HepG2 (cell line): Measurements from ENCODE around the gene TFPI. TPM values are rescaled to one million over a fixed set of nuclear protein-coding genes. Genes with fewer than 3 reads are reported as not detected.

ENCODE experiments used
- ELF4 ChIP-seq: sonication (generic); formaldehyde crosslinking; IDR thresholded peaks from 2 replicates; pipeline ENCODE4 v1.5.0; 2020; ENCODE audit warnings: missing genetic modification reagents, mild to moderate bottlenecking, moderate library complexity, borderline replicate concordance
- ERF ChIP-seq: IDR thresholded peaks from 2 replicates; pipeline ENCODE4 v1.6.1; 2018; ENCODE audit warnings: missing biosample characterization, missing genetic modification reagents
- ETV5 ChIP-seq: IDR thresholded peaks from 2 replicates; pipeline ENCODE4 v1.6.1; 2018; ENCODE audit warnings: missing biosample characterization, missing genetic modification reagents, inconsistent platforms, borderline replicate concordance
- HNF4G ChIP-seq, 2 experiments: sonication (generic) in 1 of 2; formaldehyde crosslinking in 1 of 2; IDR thresholded peaks; 2 replicates each; pipeline versions ENCODE4 v1.4.0 to v1.6.1; 2011 to 2020; ENCODE audit warnings: borderline replicate concordance in 2 of 2, low read depth in 2 of 2, mild to moderate bottlenecking in 2 of 2, low read length in 1 of 2, missing genetic modification reagents in 1 of 2, moderate library complexity in 1 of 2
- HOXA3 ChIP-seq: sonication (generic); formaldehyde crosslinking; IDR thresholded peaks from 2 replicates; pipeline ENCODE4 v1.5.0; 2020; ENCODE audit warnings: missing genetic modification reagents
- MED13 ChIP-seq: sonication (generic); formaldehyde crosslinking; IDR thresholded peaks from 2 replicates; pipeline ENCODE4 v1.5.0; 2020; ENCODE audit warnings: missing genetic modification reagents
- MZF1 ChIP-seq: sonication (generic); formaldehyde crosslinking; IDR thresholded peaks from 2 replicates; pipeline ENCODE4 v1.8.1; 2023; ENCODE audit warnings: mild to moderate bottlenecking, missing genetic modification reagents, borderline replicate concordance
- SOX5 ChIP-seq: IDR thresholded peaks from 2 replicates; pipeline ENCODE4 v1.6.1; 2016; ENCODE audit warnings: borderline replicate concordance
- SP4 ChIP-seq: sonication (generic); formaldehyde crosslinking; IDR thresholded peaks from 2 replicates; pipeline ENCODE4 v1.8.1; 2023; ENCODE audit warnings: mild to moderate bottlenecking, missing genetic modification reagents
- SSRP1 ChIP-seq: IDR thresholded peaks from 2 replicates; pipeline ENCODE4 v1.6.1; 2016; ENCODE audit warnings: control low read depth
- STAT5B ChIP-seq: sonication (generic); formaldehyde crosslinking; IDR thresholded peaks from 2 replicates; pipeline ENCODE4 v1.4.0; 2020; ENCODE audit warnings: missing genetic modification reagents
- TOE1 ChIP-seq: sonication (generic); formaldehyde crosslinking; IDR thresholded peaks from 2 replicates; pipeline ENCODE4 v1.4.0; 2020; ENCODE audit warnings: mild to moderate bottlenecking, missing genetic modification reagents
- ZNF138 ChIP-seq: sonication (generic); formaldehyde crosslinking; IDR thresholded peaks from 2 replicates; pipeline ENCODE4 v1.5.0; 2020; ENCODE audit warnings: mild to moderate bottlenecking, low read depth, missing genetic modification reagents
- ZNF205 ChIP-seq: IDR thresholded peaks from 2 replicates; pipeline ENCODE4 v1.6.1; 2018; ENCODE audit warnings: missing biosample characterization, missing genetic modification reagents
- ZNF510 ChIP-seq: sonication (generic); formaldehyde crosslinking; IDR thresholded peaks from 2 replicates; pipeline ENCODE4 v1.4.0; 2020; ENCODE audit warnings: low read depth, mild to moderate bottlenecking, missing genetic modification reagents
- ZNF558 ChIP-seq: sonication (generic); formaldehyde crosslinking; IDR thresholded peaks from 2 replicates; pipeline ENCODE4 v1.9.0; 2022; ENCODE audit warnings: mild to moderate bottlenecking, missing genetic modification reagents, borderline replicate concordance
- ZNF564 ChIP-seq: sonication (generic); formaldehyde crosslinking; IDR thresholded peaks from 2 replicates; pipeline ENCODE4 v1.8.1; 2023; ENCODE audit warnings: mild to moderate bottlenecking, missing genetic modification reagents
- ZNF747 ChIP-seq: sonication (generic); formaldehyde crosslinking; IDR thresholded peaks from 2 replicates; pipeline ENCODE4 v1.8.1; 2023; ENCODE audit warnings: missing genetic modification reagents, mild to moderate bottlenecking, borderline replicate concordance
- ZNF761 ChIP-seq: sonication (generic); formaldehyde crosslinking; conservative IDR thresholded peaks from 2 replicates; pipeline ENCODE4 v1.4.0; 2020; ENCODE audit warnings: mild to moderate bottlenecking, missing genetic modification reagents
- ZNF879 ChIP-seq: sonication (generic); formaldehyde crosslinking; IDR thresholded peaks from 2 replicates; pipeline ENCODE4 v1.8.1; 2023; ENCODE audit warnings: missing genetic modification reagents
- polyA plus RNA-seq, 8 experiments: library from polyadenylated mRNA; depleted of rRNA in 3 of 8; stranded (reverse) in 7 of 8; unstranded in 1 of 8; fragments of >200 nt; fragmentation: Illumina TruSeq in 4 of 8; extraction: Trizol in 4 of 8; gene quantifications; 2 replicates each; pipeline versions ENCODE4 v1.2.1 to v1.2.3, GENCODE V29; 2011 to 2016; ENCODE audit warnings: low read depth in 4 of 8, missing spikeins in 1 of 8, mixed read lengths in 1 of 8; ENCODE audit not compliant: insufficient read depth in 1 of 8
- total RNA-seq, 5 experiments: library from RNA; depleted of rRNA; stranded (reverse); fragments of >200 nt; fragmentation: Illumina TruSeq; extraction: Trizol; gene quantifications; 2 replicates each; pipeline ENCODE4 v1.2.3, GENCODE V29; 2016; ENCODE audit warnings: low read depth in 1 of 5
- TF ChIP-seq, protein P1 (sequence below): sonication (generic); formaldehyde crosslinking; IDR thresholded peaks from 2 replicates; pipeline ENCODE4 v1.5.0; 2020; ENCODE audit warnings: missing genetic modification reagents
- TF ChIP-seq, protein P2 (sequence below): IDR thresholded peaks from 2 replicates; pipeline ENCODE4 v1.4.0; 2020; ENCODE audit warnings: mild to moderate bottlenecking, missing genetic modification reagents
- TF ChIP-seq, protein P3 (sequence below): sonication (generic); formaldehyde crosslinking; IDR thresholded peaks from 2 replicates; pipeline ENCODE4 v1.5.0; 2020; ENCODE audit warnings: missing genetic modification reagents
- TF ChIP-seq, protein P4 (sequence below): sonication (generic); formaldehyde crosslinking; IDR thresholded peaks from 2 replicates; pipeline ENCODE4 v1.4.0; 2020; ENCODE audit warnings: mild to moderate bottlenecking, missing genetic modification reagents

TFPI gene
- total and polyA plus RNA-seq, 2 of the 13 experiments (the other 11 are each of a cell fraction or from before 2014, with no cell fraction given) = 301 to 436 TPM

DNA sequence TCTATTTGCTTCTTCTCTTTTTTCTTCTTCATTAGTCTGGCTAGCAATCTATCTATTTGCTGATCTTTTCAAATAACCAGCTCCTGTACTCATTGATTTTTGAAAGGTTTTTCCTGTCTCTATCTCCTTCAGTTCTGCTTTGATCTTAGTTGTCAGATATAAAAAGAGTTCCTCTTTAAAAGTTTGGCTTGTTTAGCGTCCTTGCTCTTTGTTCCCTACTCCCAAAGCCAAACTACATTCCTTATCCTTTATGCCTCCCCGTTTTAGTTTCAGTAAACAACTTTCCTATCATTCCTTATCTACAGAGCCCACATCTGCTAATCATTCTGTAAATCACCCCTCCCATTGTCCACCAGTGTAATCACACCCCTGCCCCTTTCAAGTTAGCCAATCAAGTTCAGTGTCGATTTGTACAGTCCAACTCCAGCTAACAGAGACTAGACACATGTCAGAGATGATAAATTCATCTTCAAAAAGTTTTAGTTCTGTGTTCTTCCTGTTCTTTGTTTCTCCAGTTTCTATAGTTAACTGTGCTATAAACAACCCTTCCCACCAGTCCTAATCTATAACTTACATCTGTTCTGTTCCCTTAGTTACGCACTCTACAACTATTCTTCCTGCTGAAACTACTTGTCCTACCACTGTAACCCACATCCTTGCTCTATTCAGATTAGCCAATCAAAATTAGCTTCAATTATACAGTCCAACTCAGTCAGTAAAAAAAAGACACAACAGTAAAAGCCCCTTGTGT is 44.4 kb downstream of the TFPI start (continued):
- peak; percentile 86 for TF ChIP-seq HNF4G (IDR thresholded peaks at IDR 0.05; ENCODE audit: borderline replicate concordance, low read depth, low read length)
- TF ChIP-seq HNF4G (CRISPR knock-in tag; IDR thresholded peaks at IDR 0.05; ENCODE audit: borderline replicate concordance, low read depth) = peak; percentile 80; the same call in 1 of the 2 replicates
- no peak for TF ChIP-seq ELF4
- TF ChIP-seq STAT5B (CRISPR knock-in tag) = no peak; the same call in 1 of the 2 replicates
- TF ChIP-seq, protein P1, sequence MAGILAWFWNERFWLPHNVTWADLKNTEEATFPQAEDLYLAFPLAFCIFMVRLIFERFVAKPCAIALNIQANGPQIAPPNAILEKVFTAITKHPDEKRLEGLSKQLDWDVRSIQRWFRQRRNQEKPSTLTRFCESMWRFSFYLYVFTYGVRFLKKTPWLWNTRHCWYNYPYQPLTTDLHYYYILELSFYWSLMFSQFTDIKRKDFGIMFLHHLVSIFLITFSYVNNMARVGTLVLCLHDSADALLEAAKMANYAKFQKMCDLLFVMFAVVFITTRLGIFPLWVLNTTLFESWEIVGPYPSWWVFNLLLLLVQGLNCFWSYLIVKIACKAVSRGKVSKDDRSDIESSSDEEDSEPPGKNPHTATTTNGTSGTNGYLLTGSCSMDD (CRISPR knock-in tag) = no peak
- TF ChIP-seq SP4 (CRISPR knock-in tag) = no peak
- TF ChIP-seq ERF = peak; percentile 87
- TF ChIP-seq, protein P2, sequence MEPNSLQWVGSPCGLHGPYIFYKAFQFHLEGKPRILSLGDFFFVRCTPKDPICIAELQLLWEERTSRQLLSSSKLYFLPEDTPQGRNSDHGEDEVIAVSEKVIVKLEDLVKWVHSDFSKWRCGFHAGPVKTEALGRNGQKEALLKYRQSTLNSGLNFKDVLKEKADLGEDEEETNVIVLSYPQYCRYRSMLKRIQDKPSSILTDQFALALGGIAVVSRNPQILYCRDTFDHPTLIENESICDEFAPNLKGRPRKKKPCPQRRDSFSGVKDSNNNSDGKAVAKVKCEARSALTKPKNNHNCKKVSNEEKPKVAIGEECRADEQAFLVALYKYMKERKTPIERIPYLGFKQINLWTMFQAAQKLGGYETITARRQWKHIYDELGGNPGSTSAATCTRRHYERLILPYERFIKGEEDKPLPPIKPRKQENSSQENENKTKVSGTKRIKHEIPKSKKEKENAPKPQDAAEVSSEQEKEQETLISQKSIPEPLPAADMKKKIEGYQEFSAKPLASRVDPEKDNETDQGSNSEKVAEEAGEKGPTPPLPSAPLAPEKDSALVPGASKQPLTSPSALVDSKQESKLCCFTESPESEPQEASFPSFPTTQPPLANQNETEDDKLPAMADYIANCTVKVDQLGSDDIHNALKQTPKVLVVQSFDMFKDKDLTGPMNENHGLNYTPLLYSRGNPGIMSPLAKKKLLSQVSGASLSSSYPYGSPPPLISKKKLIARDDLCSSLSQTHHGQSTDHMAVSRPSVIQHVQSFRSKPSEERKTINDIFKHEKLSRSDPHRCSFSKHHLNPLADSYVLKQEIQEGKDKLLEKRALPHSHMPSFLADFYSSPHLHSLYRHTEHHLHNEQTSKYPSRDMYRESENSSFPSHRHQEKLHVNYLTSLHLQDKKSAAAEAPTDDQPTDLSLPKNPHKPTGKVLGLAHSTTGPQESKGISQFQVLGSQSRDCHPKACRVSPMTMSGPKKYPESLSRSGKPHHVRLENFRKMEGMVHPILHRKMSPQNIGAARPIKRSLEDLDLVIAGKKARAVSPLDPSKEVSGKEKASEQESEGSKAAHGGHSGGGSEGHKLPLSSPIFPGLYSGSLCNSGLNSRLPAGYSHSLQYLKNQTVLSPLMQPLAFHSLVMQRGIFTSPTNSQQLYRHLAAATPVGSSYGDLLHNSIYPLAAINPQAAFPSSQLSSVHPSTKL (CRISPR knock-in tag) = peak; percentile 99
- TF ChIP-seq ZNF564 (CRISPR knock-in tag) = no peak; the same call in 1 of the 2 replicates
- peak; percentile 96 for TF ChIP-seq MED13 (CRISPR knock-in tag)
- 0 out of 2 replicates have a peak, but pooled peaks have one; percentile 87 for TF ChIP-seq TOE1 (CRISPR knock-in tag)
- TF ChIP-seq ZNF138 (CRISPR knock-in tag) = no peak
- no peak for TF ChIP-seq ZNF761 (CRISPR knock-in tag)
- TF ChIP-seq ZNF747 (CRISPR knock-in tag) = peak; percentile 86; the same call in 1 of the 2 replicates
- 0 out of 2 replicates have a peak, but pooled peaks have one; percentile 17 for TF ChIP-seq ZNF558 (CRISPR knock-in tag)
- TF ChIP-seq ZNF879 (CRISPR knock-in tag) = 0 out of 2 replicates have a peak, but pooled peaks have one; percentile 16
- TF ChIP-seq MZF1 (CRISPR knock-in tag) = peak; percentile 19; the same call in 1 of the 2 replicates
- no peak for TF ChIP-seq ZNF510 (CRISPR knock-in tag)
- peak; percentile 62; the same call in 1 of the 2 replicates for TF ChIP-seq SSRP1
- TF ChIP-seq ZNF205 (CRISPR knock-in tag) = peak; percentile 93
- peak; percentile 99 for TF ChIP-seq SOX5 (CRISPR knock-in tag)
- TF ChIP-seq, protein P3, sequence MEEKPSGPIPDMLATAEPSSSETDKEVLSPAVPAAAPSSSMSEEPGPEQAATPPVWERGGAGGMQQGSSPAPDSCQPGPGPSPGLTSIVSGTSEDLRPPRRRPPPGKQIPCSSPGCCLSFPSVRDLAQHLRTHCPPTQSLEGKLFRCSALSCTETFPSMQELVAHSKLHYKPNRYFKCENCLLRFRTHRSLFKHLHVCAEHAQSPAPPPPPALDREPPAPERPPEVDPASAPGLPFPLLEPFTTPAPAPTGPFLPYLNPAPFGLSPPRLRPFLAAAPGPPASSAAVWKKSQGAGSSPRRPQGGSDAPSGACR (CRISPR knock-in tag) = peak; percentile 8
- TF ChIP-seq, protein P4, sequence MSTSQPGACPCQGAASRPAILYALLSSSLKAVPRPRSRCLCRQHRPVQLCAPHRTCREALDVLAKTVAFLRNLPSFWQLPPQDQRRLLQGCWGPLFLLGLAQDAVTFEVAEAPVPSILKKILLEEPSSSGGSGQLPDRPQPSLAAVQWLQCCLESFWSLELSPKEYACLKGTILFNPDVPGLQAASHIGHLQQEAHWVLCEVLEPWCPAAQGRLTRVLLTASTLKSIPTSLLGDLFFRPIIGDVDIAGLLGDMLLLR (CRISPR knock-in tag) = no peak
- peak; percentile 62 for TF ChIP-seq HOXA3 (CRISPR knock-in tag)
- TF ChIP-seq ETV5 (CRISPR knock-in tag) = peak; percentile 92
